MM.1S (cell line): ENCODE measurements around the gene DRC7.

Source experiments
- DNase-seq: peaks from one replicate; pipeline ENCODE4 v3.0.0-alpha.2; 2015
- H2AFZ ChIP-seq: fragments of 300-600 bp; sonication (generic); 2 replicates; pipeline ENCODE4 v1.6.0; 2016; ENCODE audit warnings: antibody characterized with exemption, low read length
- H3F3A ChIP-seq: fragments of 300-600 bp; sonication (generic); 2 replicates; pipeline ENCODE4 v1.6.1; 2016; ENCODE audit warnings: mild to moderate bottlenecking, antibody characterized with exemption, low read length, moderate library complexity, mixed read lengths; ENCODE audit not compliant: insufficient read depth
- H3K27ac ChIP-seq: fragments of 300-600 bp; sonication (generic); 2 replicates; pipeline ENCODE4 v1.5.1; 2016; ENCODE audit warnings: mild to moderate bottlenecking, low read length
- H3K27me3 ChIP-seq: fragments of 300-600 bp; sonication (generic); replicated peaks from 2 replicates; pipeline ENCODE4 v1.6.0; 2016; ENCODE audit warnings: low read length; ENCODE audit not compliant: insufficient read depth
- H3K36me3 ChIP-seq: fragments of 300-600 bp; sonication (generic); replicated peaks from 2 replicates; pipeline ENCODE4 v1.6.1; 2016; ENCODE audit warnings: mild to moderate bottlenecking, low read length, mixed read lengths; ENCODE audit not compliant: insufficient read depth
- H3K4me1 ChIP-seq: fragments of 300-600 bp; sonication (generic); 2 replicates; pipeline ENCODE4 v1.6.1; 2016; ENCODE audit warnings: low read length, mixed read lengths
- H3K4me2 ChIP-seq: fragments of 300-600 bp; sonication (generic); 2 replicates; pipeline ENCODE4 v1.6.0; 2016; ENCODE audit warnings: low read depth, low read length
- H3K4me3 ChIP-seq: fragments of 300-600 bp; sonication (generic); 2 replicates; pipeline ENCODE4 v1.5.1; 2016; ENCODE audit warnings: low read length, mixed read lengths
- H3K79me2 ChIP-seq: fragments of 300-600 bp; sonication (generic); 2 replicates; pipeline ENCODE4 v1.6.1; 2016; ENCODE audit warnings: mixed run types, low read length, mixed read lengths
- H3K9ac ChIP-seq: fragments of 300-600 bp; sonication (generic); 2 replicates; pipeline ENCODE4 v1.6.1; 2016; ENCODE audit warnings: low read length, mixed read lengths
- H3K9me2 ChIP-seq: fragments of 300-600 bp; sonication (generic); replicated peaks from 2 replicates; pipeline ENCODE4 v1.6.1; 2016; ENCODE audit warnings: mild to moderate bottlenecking, low read length, mixed read lengths; ENCODE audit not compliant: insufficient read depth
- H3K9me3 ChIP-seq: fragments of 300-600 bp; sonication (generic); replicated peaks from 2 replicates; pipeline ENCODE4 v1.6.1; 2016; ENCODE audit warnings: mild to moderate bottlenecking, low read length, mixed read lengths; ENCODE audit not compliant: insufficient read depth
- H4K20me1 ChIP-seq: fragments of 300-600 bp; sonication (generic); 2 replicates; pipeline ENCODE4 v1.6.1; 2016; ENCODE audit warnings: mild to moderate bottlenecking, low read length, moderate library complexity, mixed read lengths; ENCODE audit not compliant: insufficient read depth
- CTCF ChIP-seq: fragments of 300-600 bp; sonication (generic); IDR thresholded peaks from 2 replicates; pipeline ENCODE4 v1.5.1; 2016; ENCODE audit warnings: antibody characterized with exemption, low read length, mixed read lengths
- EZH2 ChIP-seq: fragments of 300-600 bp; sonication (generic); optimal IDR thresholded peaks from 2 replicates; pipeline ENCODE3; 2017; ENCODE audit warnings: low read depth, mild to moderate bottlenecking, antibody characterized with exemption, low read length, mixed read lengths
- EZH2phosphoT487 ChIP-seq: fragments of 300-600 bp; sonication (generic); IDR thresholded peaks from 2 replicates; pipeline ENCODE4 v1.6.1; 2018; ENCODE audit warnings: antibody characterized with exemption, low read length

Gene DRC7

GRCh38 chr16:57742543-57742942 lies 47.9 kb downstream of the DRC7 start:
- H3K9me3 ChIP-seq, result no peaks in the 10 kb centered on the region
- no peaks in the 10 kb centered on the region for H3F3A ChIP-seq
- no peak overlapping the region for H3K9ac ChIP-seq
- no peaks in the 10 kb centered on the region for H3K27me3 ChIP-seq
- no peak overlapping the region for H3K4me2 ChIP-seq
- no peaks in the 10 kb centered on the region for H3K9me2 ChIP-seq
- no peaks in the 10 kb centered on the region for H3K36me3 ChIP-seq
- no peaks in the 10 kb centered on the region for H3K79me2 ChIP-seq
- H3K27ac ChIP-seq, result no peak overlapping the region
- DNase-seq, result no peak
- H4K20me1 ChIP-seq, result no peaks in the 10 kb centered on the region
- no peak overlapping the region for H2AFZ ChIP-seq
- H3K4me3 ChIP-seq, result no peak overlapping the region
- TF ChIP-seq EZH2 (no peak), CTCF (no peak), EZH2phosphoT487 (no peak)
- no peaks in the 10 kb centered on the region for H3K4me1 ChIP-seq

GRCh38 chr16:57743458-57743857 lies 48.9 kb downstream of the DRC7 start:
- TF ChIP-seq EZH2 (no peak), CTCF (no peak), EZH2phosphoT487 (no peak)
- H3K4me2 ChIP-seq, result no peak overlapping the region
- no peak for DNase-seq
- H3K9me3 ChIP-seq, result no peaks in the 10 kb centered on the region
- no peaks in the 10 kb centered on the region for H3K27me3 ChIP-seq
- H3K27ac ChIP-seq, result no peak overlapping the region
- H3F3A ChIP-seq, result no peaks in the 10 kb centered on the region
- no peaks in the 10 kb centered on the region for H3K36me3 ChIP-seq
- no peak overlapping the region for H2AFZ ChIP-seq
- no peak overlapping the region for H3K9ac ChIP-seq
- no peak overlapping the region for H3K4me3 ChIP-seq
- H3K79me2 ChIP-seq, result no peaks in the 10 kb centered on the region
- H4K20me1 ChIP-seq, result no peaks in the 10 kb centered on the region
- no peaks in the 10 kb centered on the region for H3K4me1 ChIP-seq
- no peaks in the 10 kb centered on the region for H3K9me2 ChIP-seq

GRCh38 chr16:57743886-57744641 lies 49.5 kb downstream of the DRC7 start:
- no peaks in the 10 kb centered on the region for H4K20me1 ChIP-seq
- H3F3A ChIP-seq, result no peaks in the 10 kb centered on the region
- no peak for DNase-seq
- no peak overlapping the region for H3K9ac ChIP-seq
- no peaks in the 10 kb centered on the region for H3K9me2 ChIP-seq
- no peaks in the 10 kb centered on the region for H3K9me3 ChIP-seq
- H3K36me3 ChIP-seq, result no peaks in the 10 kb centered on the region
- no peaks in the 10 kb centered on the region for H3K27me3 ChIP-seq
- H3K4me2 ChIP-seq, result no peak overlapping the region
- H2AFZ ChIP-seq, result no peak overlapping the region
- no peak for TF ChIP-seq EZH2phosphoT487
- no peak for TF ChIP-seq EZH2
- no peak for TF ChIP-seq CTCF
- no peaks in the 10 kb centered on the region for H3K4me1 ChIP-seq
- H3K4me3 ChIP-seq, result no peak overlapping the region
- H3K79me2 ChIP-seq, result no peaks in the 10 kb centered on the region
- H3K27ac ChIP-seq, result no peak overlapping the region
